8988T (cell line): ENCODE measurements around the gene SV2A.
"Not testable (repeated sequence)": the region's sequence is repeated elsewhere in the genome, so short reads cannot be mapped to it uniquely, and the experiment has no call there.

ENCODE experiments used
- DNase-seq: peaks from one replicate; pipeline ENCODE4 v3.0.0; 2011

SV2A gene

GRCh38 chr1:149885339-149886120, 32.1 kb downstream of the SV2A start:
- no peak for DNase-seq

GRCh38 chr1:149884433-149885338, 33.0 kb downstream of the SV2A start:
- no peak for DNase-seq

GRCh38 chr1:149883598-149884247, 33.9 kb downstream of the SV2A start:
- DNase-seq, result no peak

GRCh38 chr1:149881876-149882275, 35.8 kb downstream of the SV2A start:
- DNase-seq, result no peak

- DNase-seq, result no peak
Measured at GRCh38 chr1:149879556-149879955, 38.1 kb downstream of the SV2A start.

- no peak for DNase-seq
Measured at GRCh38 chr1:149877211-149877946, 40.3 kb downstream of the SV2A start.

GRCh38 chr1:149873060-149873459, 44.6 kb downstream of the SV2A start:
- DNase-seq, result not testable (repeated sequence)

- not testable (repeated sequence) for DNase-seq
Measured at GRCh38 chr1:149866887-149867286, 50.8 kb downstream of the SV2A start.

- not testable (repeated sequence) for DNase-seq
Measured at GRCh38 chr1:149861497-149862054, 56.1 kb downstream of the SV2A start.

- not testable (repeated sequence) for DNase-seq
Measured at GRCh38 chr1:149860684-149861496, 56.8 kb downstream of the SV2A start.

GRCh38 chr1:149860271-149860670, 57.4 kb downstream of the SV2A start:
- not testable (repeated sequence) for DNase-seq
